ENCODE results near the gene WSB2. TPM values are rescaled to one million over a fixed set of nuclear protein-coding genes. Genes with fewer than 3 reads are reported as not detected.

The WSB2 gene
- total RNA-seq, 8 experiments from 2014 or later: 46.4 to 143 (median 81.9) TPM

DNA sequence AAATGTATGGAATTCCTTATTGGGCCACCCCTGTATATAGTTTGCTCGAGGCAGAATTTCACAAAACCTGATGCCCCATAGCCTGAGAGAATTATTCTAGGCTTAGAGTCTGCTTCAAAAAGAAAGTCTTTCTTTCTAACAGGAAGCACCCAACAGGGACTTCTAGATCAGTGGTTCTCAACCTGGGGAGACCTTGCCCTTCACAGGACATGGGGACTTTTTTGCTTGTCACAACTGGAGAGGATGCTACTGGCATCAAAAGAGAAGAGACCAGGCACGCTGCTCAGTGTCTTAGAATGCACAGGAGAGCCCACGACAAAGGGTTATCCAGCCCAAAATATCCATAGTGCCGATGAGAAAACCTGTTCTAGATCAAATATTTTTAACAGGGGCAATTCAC, 18.9 kb downstream of the WSB2 start:
- H3K4me3 ChIP-seq: no peak overlapping the region
- in situ Hi-C loops (cut with MboI; ENCODE audit: low pct_unique_long_range_greater_than_20kb in 2 of 9, low sequenced_read_pairs in 9 of 9, unreplicated experiment in 9 of 9): loop anchor here in 1 of 9 experiments (25.0 kb wide), 1 partner anchor 180 kb away; no protein-coding TSS in a partner anchor
- 33 to 100% (median 97%) methylated on average over 1 to 4 of the region's 4 CpGs; no CpG with 5 or more reads in 3 of the 10 experiments for WGBS, 10 experiments
- no peak for ATAC-seq (replicated peaks in 6 of 8)
- no peaks in the 10 kb centered on the region for H3K4me1 ChIP-seq (replicated peaks in 1 of 2)
- H3K27ac ChIP-seq: no peak overlapping the region

DNA sequence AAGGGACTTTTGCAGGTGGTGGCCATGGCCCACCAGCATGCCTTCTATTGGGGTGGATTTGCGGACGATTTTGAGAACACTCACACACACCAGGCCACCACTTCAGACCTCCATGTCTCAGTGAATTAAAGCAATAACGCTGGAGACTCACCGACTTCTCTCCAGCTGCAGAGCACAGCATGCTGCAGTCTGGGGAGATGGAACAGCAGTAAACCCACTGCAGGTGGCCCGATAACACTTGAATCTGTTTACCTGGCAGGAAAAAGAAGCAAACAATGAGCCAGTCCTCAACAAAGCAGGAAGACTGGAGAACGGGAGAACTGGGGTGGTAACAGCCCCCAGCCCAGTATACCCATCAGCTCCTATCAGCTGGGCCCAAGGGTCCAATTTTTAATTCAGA, 22.8 kb downstream of the WSB2 start:
- in situ Hi-C loops (cut with MboI; ENCODE audit: low pct_unique_long_range_greater_than_20kb in 2 of 9, low sequenced_read_pairs in 9 of 9, unreplicated experiment in 9 of 9): loop anchor here in 2 of 9 experiments (10.0 to 25.0 kb wide), 2 partner anchors 163 to 176 kb away; no protein-coding TSS in a partner anchor
- ATAC-seq (replicated peaks in 6 of 8): no peak
- WGBS, 10 experiments: 60 to 100% (median 100%) methylated on average over 1 to 4 of the region's 6 CpGs; no CpG with 5 or more reads in 3 of the 10 experiments
- Histone ChIP-seq H3K4me3 (no peak overlapping the region), H3K27ac (no peak overlapping the region), H3K4me1 (replicated peaks in 1 of 2) (peaks cover 0 to 8% of the 10 kb centered on the region in 2 donors)

DNA sequence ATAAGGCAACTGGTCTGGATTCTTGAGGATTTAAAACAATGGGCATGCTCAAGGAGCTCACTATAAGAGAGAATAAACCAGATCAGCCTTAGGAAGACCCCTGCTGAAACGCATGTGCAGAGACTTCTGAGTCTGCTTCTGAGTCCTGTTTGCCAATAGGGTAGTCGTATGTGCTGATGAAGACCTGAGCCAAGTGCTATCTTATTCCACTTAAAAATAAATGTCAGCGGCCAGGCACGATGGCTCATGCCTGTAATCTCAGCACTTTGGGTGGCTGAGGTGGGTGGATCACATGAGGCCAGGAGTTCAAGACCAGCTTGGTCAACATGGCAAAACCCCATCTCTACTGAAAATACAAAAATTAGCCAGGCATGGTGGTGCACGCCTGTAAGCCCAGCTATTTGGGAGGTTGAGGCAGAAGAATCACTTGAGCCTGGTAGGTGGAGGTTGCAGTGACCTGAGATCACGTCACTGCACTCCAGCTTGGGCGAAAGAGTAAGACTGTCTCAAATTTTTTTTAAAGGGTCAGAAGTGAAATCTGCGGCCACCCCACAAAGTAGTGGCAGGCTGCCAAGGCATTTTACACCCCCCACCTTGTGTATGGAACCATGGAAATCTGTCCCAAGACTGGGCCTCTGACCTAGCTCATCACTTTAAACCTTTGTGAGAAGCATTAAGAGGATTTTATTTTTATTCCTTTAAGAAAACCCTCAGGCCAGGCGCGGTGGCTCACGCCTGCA, 24.1 kb downstream of the WSB2 start:
- 40 to 100% (median 93%) methylated on average over 1 to 7 of the region's 11 CpGs; no CpG with 5 or more reads in 4 of the 10 experiments for WGBS, 10 experiments
- ATAC-seq (replicated peaks in 6 of 8): no peak
- in situ Hi-C loops (cut with MboI; ENCODE audit: low pct_unique_long_range_greater_than_20kb in 2 of 9, low sequenced_read_pairs in 9 of 9, unreplicated experiment in 9 of 9): loop anchor here in 2 of 9 experiments (10.0 to 25.0 kb wide), 2 partner anchors 162 to 175 kb away; no protein-coding TSS in a partner anchor

DNA sequence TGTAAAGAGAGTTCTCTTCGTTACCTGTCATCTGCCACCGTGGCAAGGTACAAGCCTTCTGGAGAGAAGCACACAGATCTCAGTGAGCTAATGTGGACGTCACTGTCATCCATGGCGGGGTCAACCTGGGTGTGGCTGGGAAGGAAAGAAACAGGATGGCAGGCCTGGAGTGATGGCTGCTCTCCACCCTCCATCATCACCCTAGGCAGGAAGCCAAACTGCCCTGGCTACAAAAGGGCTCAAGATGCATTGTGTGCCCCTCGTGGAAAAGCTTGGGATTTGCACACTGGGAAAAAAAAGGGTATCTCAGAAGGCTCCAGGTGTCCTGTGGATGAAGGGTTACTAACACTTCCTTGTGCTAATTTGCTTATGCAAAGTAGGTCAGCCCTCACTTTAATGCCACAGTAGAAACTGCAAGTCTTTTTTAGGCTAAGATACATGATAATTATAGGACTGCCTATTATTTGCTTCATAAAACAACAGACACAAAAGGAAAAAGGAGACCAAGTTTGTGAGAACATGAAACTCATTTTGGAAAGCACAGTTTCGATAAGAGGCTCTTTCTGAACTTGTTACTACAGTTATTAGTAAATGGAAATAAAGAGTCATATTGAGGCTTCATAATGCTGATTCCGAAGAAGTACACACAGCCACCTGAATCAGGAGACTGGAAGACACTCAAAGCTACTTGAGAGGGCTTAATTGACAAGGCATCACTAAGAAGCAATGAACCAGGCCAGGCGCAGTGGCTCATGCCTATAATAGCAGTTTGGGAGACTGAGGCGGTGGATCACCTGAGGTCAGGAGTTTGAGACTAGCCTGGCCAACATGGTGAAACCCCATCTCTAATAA, 25.6 kb downstream of the WSB2 start:
- peaks cover 0 to 8% of the 10 kb centered on the region in 2 donors for H3K4me1 ChIP-seq (replicated peaks in 1 of 2)
- in situ Hi-C loops (cut with MboI; ENCODE audit: low pct_unique_long_range_greater_than_20kb in 2 of 9, low sequenced_read_pairs in 9 of 9, unreplicated experiment in 9 of 9): loop anchor here in 2 of 9 experiments (10.0 to 25.0 kb wide), 2 partner anchors 161 to 173 kb away; no protein-coding TSS in a partner anchor
- 33 to 100% (median 77%) methylated on average over 1 to 7 of the region's 9 CpGs; no CpG with 5 or more reads in 2 of the 10 experiments for WGBS, 10 experiments
- no peak overlapping the region for H3K4me3 ChIP-seq
- peak in 7 of 8 experiments; percentile 34 to 80 (median 67) for ATAC-seq (replicated peaks in 6 of 8)
- H3K27ac ChIP-seq: no peak overlapping the region

More for the DNA sequence above, 24.1 kb downstream of the WSB2 start:
- no peak overlapping the region for H3K27ac ChIP-seq
- H3K4me3 ChIP-seq: no peak overlapping the region
- H3K4me1 ChIP-seq (replicated peaks in 1 of 2): peaks cover 0 to 8% of the 10 kb centered on the region in 2 donors

DNA sequence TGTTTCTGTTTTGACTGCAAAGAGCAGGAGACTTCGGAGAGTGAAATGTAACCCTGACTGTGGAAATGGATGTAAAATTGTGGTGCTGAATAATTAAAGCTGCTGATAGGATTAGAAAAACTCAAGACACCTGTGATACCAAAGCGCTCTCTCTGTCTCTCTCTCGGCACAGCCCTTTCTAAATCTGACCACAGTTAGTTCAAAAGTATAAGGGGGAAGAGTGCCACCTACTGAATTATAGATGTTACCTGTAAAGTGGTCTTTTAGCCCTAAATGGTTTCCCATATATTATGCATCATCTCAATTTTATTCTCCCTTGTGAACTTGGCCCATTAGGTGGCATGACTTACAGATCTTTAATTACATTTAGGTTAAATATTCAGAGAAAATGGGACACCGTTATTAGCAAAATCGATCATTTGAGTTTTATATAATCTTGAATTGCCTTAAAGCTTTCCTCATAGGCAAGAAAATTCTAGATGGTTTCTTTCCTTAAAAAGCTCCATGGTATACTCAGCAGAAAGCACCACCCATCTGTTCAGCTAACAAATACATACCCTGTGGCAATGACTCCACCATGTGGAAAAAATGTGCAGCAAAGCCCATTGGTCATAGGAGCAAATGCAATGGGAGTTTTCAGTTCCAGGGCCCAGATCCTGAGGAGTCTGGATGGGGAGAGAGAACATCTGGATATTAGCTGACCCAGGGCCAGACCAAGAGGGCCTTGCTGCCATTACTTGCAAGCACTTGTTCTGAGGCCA, 26.4 kb downstream of the WSB2 start:
- H3K4me1 ChIP-seq (replicated peaks in 1 of 2): peaks cover 0 to 8% of the 10 kb centered on the region in 2 donors
- in situ Hi-C loops (cut with MboI; ENCODE audit: low pct_unique_long_range_greater_than_20kb in 2 of 9, low sequenced_read_pairs in 9 of 9, unreplicated experiment in 9 of 9): loop anchor here in 2 of 9 experiments (10.0 to 25.0 kb wide), 2 partner anchors 160 to 172 kb away; no protein-coding TSS in a partner anchor
- WGBS, 10 experiments: 59 to 100% (median 92%) methylated on average over 2 to 5 of the region's 5 CpGs; no CpG with 5 or more reads in 2 of the 10 experiments
- peak; percentile 54 to 96 (median 82) for ATAC-seq (replicated peaks in 6 of 8)
- no peak overlapping the region for H3K4me3 ChIP-seq
- H3K27ac ChIP-seq: no peak overlapping the region

DNA sequence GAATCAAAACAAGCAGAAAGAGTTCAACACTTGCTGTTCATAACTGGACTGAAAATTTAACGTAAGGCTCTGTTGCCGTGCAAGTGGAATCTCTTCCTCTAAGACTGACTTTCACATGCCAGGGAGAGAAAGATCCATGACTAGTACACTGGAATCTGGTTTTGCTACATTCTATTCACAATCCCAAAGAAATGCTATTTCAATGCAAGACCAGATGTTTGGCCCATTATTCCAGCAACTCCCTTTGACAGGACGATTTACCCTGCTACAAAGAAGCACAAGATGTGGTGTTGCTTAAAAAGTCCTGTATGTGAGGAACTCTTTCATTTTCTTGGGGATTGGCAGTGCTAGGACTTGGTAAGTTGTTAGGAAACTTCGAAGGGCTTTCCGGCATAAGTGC, 27.1 kb downstream of the WSB2 start:
- Histone ChIP-seq H3K4me3 (no peak overlapping the region), H3K27ac (no peak overlapping the region), H3K4me1 (replicated peaks in 1 of 2) (peaks cover 0 to 8% of the 10 kb centered on the region in 2 donors)
- in situ Hi-C loops (cut with MboI; ENCODE audit: low pct_unique_long_range_greater_than_20kb in 2 of 9, low sequenced_read_pairs in 9 of 9, unreplicated experiment in 9 of 9): loop anchor here in 2 of 9 experiments (10.0 to 25.0 kb wide), 2 partner anchors 159 to 172 kb away; no protein-coding TSS in a partner anchor
- ATAC-seq (replicated peaks in 6 of 8): peak in 3 of 8 experiments; percentile 31 to 62 (median 34)
- 0 to 100% (median 67%) methylated on average over 1 to 5 of the region's 5 CpGs; no CpG with 5 or more reads in 2 of the 10 experiments for WGBS, 10 experiments

DNA sequence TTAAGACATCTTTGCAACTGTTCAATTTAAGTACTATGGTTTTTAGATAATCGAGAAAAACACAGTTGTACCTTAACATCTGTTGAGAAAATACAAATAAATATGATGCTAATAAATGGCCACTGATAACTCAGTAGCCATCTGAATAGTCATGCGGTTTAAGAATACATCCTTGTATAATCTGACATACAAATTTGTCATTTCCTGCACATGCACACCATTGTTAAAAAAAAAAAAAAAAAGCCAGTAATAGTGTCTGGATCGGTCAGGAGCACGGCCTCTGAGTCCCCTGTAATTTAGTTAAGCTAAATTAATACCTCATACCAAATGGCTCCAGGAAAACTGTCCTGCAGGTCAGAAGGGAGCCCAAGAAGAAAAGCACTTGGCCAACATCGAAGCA, 27.7 kb downstream of the WSB2 start:
- peaks cover 0 to 8% of the 10 kb centered on the region in 2 donors for H3K4me1 ChIP-seq (replicated peaks in 1 of 2)
- no peak for ATAC-seq (replicated peaks in 6 of 8)
- in situ Hi-C loops (cut with MboI; ENCODE audit: low pct_unique_long_range_greater_than_20kb in 2 of 9, low sequenced_read_pairs in 9 of 9, unreplicated experiment in 9 of 9): loop anchor here in 2 of 9 experiments (10.0 to 25.0 kb wide), 2 partner anchors 159 to 171 kb away; no protein-coding TSS in a partner anchor
- 36 to 96% (median 79%) methylated on average over 2 to 5 of the region's 5 CpGs; no CpG with 5 or more reads in 1 of the 10 experiments for WGBS, 10 experiments
- H3K27ac ChIP-seq: no peak overlapping the region
- H3K4me3 ChIP-seq: no peak overlapping the region

DNA sequence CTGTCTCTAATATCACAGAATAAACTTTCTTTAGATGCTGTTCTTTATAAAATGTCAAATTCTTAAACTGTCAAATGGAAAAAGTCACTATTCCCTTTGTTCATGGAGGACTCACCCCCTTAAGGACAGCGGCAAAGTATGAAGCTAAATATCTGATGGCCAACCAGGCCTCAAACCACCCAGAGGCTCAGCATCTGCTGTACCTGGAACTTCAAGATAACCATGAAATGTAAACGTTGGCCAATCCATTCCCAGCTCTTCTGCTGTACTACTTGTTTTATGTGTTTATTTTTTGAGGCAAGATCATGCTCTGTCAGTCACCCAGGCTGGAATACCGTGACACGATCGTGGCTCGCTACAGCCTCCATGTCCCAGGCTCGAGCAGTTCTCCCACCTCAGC, 28.8 kb downstream of the WSB2 start:
- H3K4me3 ChIP-seq: no peak overlapping the region
- peaks cover 0 to 8% of the 10 kb centered on the region in 2 donors for H3K4me1 ChIP-seq (replicated peaks in 1 of 2)
- ATAC-seq (replicated peaks in 6 of 8): no peak
- H3K27ac ChIP-seq: no peak overlapping the region
- in situ Hi-C loops (cut with MboI; ENCODE audit: low pct_unique_long_range_greater_than_20kb in 2 of 9, low sequenced_read_pairs in 9 of 9, unreplicated experiment in 9 of 9): loop anchor here in 2 of 9 experiments (10.0 to 25.0 kb wide), 2 partner anchors 157 to 170 kb away; no protein-coding TSS in a partner anchor
- WGBS, 10 experiments: 91 to 100% (median 100%) methylated on average over 1 to 7 of the region's 7 CpGs

DNA sequence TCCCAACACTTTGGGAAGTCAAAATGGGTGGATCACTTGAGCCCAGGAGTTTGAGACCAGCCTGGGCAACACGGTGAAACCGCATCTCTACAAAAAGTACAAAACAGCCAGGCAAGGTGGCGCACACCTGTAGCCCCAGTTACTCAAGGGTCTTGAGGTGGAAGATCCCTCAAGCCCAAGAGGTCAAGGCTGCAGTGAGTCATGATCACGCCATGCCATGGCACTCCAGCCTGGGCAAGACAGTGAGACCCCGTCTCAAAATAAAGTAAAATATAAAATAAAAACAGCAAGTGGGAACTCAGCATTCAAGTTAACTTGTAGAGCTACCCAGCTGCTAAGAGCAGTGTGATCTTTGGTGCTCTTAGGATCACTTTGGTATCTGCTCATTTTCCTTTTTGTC, 31.8 kb downstream of the WSB2 start:
- no peak for ATAC-seq (replicated peaks in 6 of 8)
- in situ Hi-C loops (cut with MboI; ENCODE audit: low pct_unique_long_range_greater_than_20kb in 2 of 9, low sequenced_read_pairs in 9 of 9, unreplicated experiment in 9 of 9): loop anchor here in 2 of 9 experiments (10.0 to 25.0 kb wide), 2 partner anchors 154 to 167 kb away; no protein-coding TSS in a partner anchor
- H3K27ac ChIP-seq: no peak overlapping the region
- peaks cover 0 to 8% of the 10 kb centered on the region in 2 donors for H3K4me1 ChIP-seq (replicated peaks in 1 of 2)
- 97 to 100% (median 100%) methylated on average over 1 to 4 of the region's 5 CpGs; no CpG with 5 or more reads in 7 of the 10 experiments for WGBS, 10 experiments
- H3K4me3 ChIP-seq: no peak overlapping the region

DNA sequence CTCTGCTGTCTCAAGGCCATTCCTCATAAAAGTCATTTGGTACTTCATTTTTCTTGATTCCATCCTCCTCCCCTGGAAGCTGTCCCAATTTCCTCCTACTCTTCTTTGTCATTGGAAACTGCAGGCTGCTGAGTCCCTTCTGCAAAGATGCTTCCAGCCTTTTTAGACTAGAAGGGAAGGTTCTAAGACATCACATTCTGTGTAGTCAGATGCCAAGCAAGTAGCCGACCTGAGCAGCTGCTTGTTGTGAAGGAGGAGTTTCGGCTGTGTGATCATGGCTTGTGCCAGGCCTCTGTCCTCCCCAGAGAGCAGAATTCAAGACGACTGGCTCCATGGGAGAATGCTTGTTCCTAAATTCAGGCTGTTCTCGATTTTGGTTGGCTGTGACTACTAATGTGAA, 35.8 kb downstream of the WSB2 start:
- ATAC-seq (replicated peaks in 6 of 8): no peak
- no peaks in the 10 kb centered on the region for H3K4me1 ChIP-seq (replicated peaks in 1 of 2)
- WGBS, 10 experiments: 68 to 100% (median 92%) methylated on average over 1 to 4 of the region's 4 CpGs; no CpG with 5 or more reads in 3 of the 10 experiments
- H3K27ac ChIP-seq: no peak overlapping the region
- H3K4me3 ChIP-seq: no peak overlapping the region
- in situ Hi-C loops (cut with MboI; ENCODE audit: low pct_unique_long_range_greater_than_20kb in 2 of 9, low sequenced_read_pairs in 9 of 9, unreplicated experiment in 9 of 9): loop anchor here in 2 of 9 experiments (10.0 to 25.0 kb wide), 2 partner anchors 150 to 163 kb away; no protein-coding TSS in a partner anchor

DNA sequence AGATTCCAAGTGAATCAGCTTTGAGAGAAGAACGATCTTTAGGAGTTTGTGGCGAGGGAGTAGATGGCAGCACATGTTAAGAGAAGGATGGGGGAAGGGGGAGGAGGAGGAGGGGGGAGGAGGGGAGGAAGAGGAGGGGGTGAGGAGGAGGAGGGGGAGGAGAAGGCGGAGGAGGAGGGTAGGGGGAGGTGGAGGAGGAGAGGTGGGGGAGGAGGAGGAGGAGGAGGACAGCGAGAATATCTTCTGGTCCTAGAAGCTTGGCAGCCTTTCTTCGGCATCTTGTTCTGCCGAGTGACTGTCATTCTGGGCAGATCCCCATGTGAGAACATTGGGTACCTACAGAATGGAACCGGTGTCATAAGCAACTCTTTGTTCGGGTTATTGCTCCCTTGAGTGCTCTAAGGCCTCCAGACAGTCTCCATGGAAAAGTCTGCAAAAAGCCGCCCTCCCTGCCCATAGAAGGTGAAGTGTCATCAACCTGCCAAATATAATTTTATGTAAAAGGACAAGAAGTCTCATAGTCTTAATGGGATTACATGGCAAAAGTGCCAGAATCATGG, 37.6 kb downstream of the WSB2 start:
- 80 to 100% (median 97%) methylated on average over 1 to 4 of the region's 9 CpGs; no CpG with 5 or more reads in 4 of the 10 experiments for WGBS, 10 experiments
- ATAC-seq (replicated peaks in 6 of 8): no peak
- in situ Hi-C loops (cut with MboI; ENCODE audit: low pct_unique_long_range_greater_than_20kb in 2 of 9, low sequenced_read_pairs in 9 of 9, unreplicated experiment in 9 of 9): loop anchor here in 1 of 9 experiments (10.0 kb wide), 1 partner anchor 149 kb away; no protein-coding TSS in a partner anchor
- Histone ChIP-seq H3K4me3 (no peak overlapping the region), H3K27ac (no peak overlapping the region), H3K4me1 (replicated peaks in 1 of 2) (no peaks in the 10 kb centered on the region)
